Activated naive CD4-positive, alpha-beta T cell (primary cell): ENCODE data around the gene ACIN1.

Source experiments
- DNase-seq, 4 experiments: peaks; one replicate each; lab custom pipeline; 2025; lab: John Stamatoyannopoulos, UW

The ACIN1 gene

GRCh38 chr14:23104591-23105347 lies 9.8 kb upstream of the ACIN1 start, which contains the start of gene CIROP:
Gene CIROP, minus strand, starts transcription at chr14:23104989. Its CDS starts 69 bp downstream, at chr14:23104920.
- DNase-seq: no peak

- DNase-seq: no peak
Measured at GRCh38 chr14:23104070-23104590, 9.2 kb upstream of the ACIN1 start.

DNA sequence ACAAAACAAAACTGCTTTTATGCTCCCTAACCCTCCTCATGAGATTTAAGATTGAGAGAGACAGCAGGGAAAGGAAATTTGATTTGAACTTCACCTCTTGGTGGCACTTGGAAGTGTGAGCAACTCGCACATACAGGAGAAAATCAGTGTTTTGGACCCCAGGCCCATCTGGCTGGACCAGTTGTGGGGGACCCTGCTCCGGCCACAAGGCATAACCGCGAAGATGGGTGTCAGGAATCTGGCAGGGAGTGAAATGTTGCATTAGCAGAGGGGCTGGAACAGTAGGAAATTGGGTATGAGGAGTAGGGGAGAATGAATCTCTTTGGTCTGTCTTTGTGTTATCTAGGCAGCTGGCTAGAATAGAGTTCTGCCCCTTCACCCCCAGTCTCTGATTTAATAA lies 8.6 kb upstream of the ACIN1 start:
- no peak for DNase-seq

- DNase-seq: no peak
Measured at GRCh38 chr14:23102801-23103200, 7.9 kb upstream of the ACIN1 start.

- no peak for DNase-seq
Measured at GRCh38 chr14:23101986-23102625, 7.2 kb upstream of the ACIN1 start.

- DNase-seq: no peak
Measured at GRCh38 chr14:23101213-23101970, 6.5 kb upstream of the ACIN1 start.

DNA sequence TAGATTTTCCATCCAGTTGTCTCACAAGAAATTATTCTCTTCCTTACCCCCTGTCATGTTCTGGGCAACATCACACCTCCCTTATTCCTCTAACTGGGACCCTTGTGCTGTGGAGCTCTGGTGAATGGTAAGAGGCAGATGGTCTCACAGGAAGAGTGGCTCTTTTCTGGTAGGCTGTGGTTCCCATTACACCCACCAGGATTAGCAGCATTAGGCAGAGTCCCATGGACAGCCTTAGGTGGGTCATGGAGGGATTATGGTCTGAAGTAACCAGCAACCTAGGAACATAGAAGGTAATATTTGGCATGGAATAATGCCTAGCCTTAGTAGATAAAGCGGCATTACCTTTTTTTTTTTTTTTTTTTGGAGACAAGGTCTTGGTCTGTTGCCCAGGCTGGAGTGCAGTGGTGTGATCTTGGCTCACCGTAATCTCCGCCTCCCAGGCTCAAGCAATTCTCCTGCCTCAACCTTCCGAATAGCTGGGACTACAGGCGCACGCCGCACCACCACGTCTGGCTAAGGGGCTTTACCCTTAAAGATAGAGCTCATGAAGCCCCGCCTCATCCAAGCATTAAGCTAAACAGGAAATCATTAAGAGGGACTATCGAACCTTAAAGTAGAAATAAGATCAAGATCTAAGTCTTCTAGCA lies 4.4 kb upstream of the ACIN1 start:
- DNase-seq: no peak

- DNase-seq: no peak
Measured at GRCh38 chr14:23097786-23098185, 2.9 kb upstream of the ACIN1 start.

- no peak for DNase-seq
Measured at GRCh38 chr14:23095196-23096108, 516 bp upstream of the ACIN1 start, which contains the start of gene C14orf119. Gene C14orf119, plus strand, starts transcription at chr14:23095505. Its CDS starts 2,154 bp downstream, at chr14:23097659.

GRCh38 chr14:23093991-23094665 lies 808 bp downstream of the ACIN1 start:
- DNase-seq: no peak

DNA sequence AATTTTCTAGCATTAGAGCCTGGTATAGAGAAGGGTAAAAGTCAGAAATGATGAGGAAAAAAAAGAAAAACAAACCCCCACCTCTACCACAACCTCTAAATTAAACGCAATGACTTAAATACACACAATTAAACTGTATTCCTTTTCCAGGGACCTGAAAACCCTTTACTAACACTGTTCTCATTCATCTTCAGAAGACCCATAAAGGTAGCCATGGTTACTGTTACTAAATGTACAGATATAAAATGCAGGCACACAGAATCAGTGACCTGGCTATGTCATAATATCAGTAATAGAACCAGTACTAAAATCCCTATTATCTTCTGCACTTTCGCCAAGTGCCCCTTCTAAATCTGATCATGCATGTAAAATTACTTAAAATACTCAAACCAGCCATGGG lies 1.4 kb downstream of the ACIN1 start:
- no peak for DNase-seq

DNA sequence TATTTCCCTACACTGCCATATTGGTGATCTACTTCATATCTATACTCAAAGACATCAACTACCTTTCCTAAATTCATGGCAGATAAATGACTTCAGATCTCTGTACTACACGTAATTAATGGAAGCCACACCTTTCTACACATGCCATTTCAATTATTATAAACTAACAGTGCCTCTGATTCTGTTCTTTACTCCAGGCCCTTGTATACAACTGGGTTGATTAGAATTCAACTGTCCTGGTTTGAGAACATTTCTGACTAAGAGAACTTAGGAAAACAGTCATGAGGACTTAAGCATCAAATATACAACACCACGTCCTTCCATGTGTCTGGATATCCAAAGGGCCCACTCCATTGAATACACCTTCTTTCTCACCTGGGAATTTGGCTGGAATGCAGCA lies 1.8 kb downstream of the ACIN1 start:
- DNase-seq: no peak

DNA sequence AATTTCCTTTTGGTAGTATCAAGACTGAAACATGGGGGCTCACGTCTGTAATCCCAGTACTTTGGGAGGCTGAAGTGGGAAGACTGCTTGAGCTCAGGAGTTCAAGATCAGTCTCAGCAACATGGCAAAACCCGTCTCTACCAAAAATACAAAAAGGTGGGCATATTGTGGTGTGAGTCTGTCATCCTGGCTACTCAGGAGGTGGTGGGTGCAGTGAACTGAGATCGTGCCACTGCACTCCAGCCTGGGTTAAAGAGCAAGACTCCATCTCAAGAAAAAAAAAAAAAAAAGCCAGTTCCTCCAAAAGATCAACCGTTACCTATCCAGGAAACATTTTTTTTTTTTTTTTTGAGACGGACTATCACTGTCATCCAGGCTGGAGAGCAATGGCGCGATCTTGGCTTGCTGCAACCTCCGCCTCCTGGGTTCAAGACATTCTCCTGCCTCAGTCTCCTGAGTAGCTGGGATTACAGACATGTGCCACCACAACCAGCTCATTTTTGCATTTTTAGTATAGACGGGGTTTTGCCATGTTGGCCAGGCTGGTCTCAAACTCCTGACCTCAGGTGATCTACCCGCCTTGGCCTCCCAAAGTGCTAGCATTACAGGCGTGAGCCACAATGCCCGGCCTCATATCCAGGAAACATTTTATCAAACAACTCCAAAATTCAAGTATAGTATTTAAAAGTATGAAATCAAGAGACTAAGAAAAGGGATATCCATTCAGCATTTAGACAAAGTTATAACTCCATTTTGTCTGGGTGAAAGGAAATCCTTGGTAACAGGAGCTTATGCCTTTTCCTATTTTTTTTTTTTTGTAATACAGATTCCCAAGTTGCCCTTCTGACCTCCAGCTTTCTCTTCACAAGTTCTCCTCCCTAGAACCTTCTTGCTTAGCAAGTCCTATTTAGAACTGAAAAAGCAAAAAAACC lies 3.4 kb downstream of the ACIN1 start:
- DNase-seq: no peak

DNA sequence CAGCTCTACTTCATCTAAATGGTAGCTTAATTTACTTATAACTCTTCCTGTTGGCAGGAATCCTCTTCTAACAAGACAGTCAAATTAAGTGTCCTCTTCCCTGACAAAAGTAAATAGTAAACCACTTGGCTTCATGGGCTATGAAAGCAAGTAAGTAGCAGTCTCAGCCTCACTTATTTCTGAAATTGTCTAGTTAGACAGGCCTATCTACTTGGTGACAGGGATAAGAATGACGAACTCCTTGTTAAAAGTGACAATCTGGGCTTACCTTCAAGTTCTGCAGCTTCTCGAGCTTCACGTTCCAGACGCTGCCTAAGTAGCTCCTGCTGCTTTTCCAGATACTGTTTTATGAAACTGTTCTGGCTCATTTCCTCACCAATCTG lies 4.7 kb downstream of the ACIN1 start:
- no peak for DNase-seq

DNA sequence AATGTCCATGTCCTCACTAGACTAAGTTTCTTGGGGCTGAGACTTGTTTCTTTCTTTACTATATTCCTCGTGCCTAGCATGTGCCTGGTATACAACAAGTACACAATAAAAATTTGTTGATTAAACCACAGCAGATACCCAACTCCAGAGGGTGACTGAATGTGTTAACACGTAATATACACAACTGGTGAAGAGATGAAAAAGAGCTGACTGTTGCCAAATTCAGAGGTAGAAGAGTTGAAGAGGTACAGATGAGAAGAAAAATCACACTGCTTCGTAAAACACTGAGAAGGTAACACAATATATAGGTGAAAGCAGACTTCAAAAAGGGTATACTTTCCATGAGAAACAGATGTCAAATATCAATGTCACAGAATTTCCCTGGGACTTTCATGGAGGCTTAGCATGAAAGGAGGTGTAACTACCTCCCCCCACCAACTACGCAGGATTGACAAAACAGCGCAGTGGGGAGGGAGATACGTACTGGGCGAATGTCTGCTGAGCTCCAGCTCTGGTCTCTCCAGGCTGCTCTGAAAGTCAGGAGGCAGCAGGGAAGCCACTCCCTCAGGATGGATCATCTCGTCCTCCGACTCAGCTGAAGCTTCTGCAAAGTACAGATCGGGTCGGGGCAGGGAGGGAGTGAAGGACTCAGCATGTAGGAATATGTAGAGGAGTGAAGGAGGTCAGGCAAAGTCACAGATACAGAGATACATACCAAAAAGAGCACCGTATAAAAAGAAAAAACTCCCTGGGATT lies 5.3 kb downstream of the ACIN1 start:
- DNase-seq: no peak

DNA sequence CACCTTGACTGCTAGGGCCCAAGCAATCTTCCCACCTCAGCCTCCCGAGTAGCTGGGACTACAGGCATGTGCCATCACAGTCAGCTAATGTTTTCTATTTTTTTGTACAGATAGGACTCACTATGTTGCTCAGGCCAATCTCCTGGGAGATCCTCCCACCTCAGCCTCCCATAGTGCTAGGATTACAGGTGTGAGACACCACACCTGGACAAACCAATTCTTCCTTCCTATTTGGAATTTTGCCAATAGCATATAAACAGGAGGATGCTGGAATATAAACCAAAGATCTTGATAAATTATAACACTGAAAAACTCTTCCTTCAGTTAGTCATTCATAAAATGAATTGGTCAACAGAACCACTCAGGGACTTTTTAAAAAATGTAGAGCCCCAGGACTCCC lies 8.4 kb downstream of the ACIN1 start:
- no peak for DNase-seq

GRCh38 chr14:23085458-23085857 lies 9.5 kb downstream of the ACIN1 start:
- DNase-seq: no peak

- no peak for DNase-seq
Measured at GRCh38 chr14:23080474-23080873, 14.5 kb downstream of the ACIN1 start.

DNA sequence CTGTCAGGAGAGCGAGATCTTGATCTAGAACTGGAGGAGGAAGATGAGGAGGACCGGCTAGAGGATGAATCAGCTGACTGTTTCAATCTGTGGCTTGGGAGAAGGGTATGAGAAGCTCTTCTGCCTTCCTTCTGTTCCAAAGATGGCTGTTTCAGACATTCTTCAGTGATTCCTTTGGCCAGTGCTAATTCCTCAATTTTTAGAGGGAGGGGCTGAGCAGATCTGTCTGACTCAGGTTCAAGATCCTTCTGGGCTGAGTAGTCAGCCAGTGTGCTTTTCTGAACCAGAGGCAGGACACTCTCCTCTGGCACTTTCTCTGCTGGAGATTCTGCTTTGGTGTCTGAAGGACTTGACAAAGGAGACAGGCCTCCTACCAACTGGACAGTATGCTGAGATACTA lies 15.2 kb downstream of the ACIN1 start:
- no peak for DNase-seq
